NCI-H82 (cell line): ENCODE measurements around the gene BNC2.

ENCODE experiments used
- DNase-seq: peaks from one replicate; lab custom pipeline; 2025; lab: John Stamatoyannopoulos, UW

The BNC2 gene

GRCh38 chr9:16633794-16634193, 236.7 kb downstream of the BNC2 start:
- DNase-seq: no peak

DNA sequence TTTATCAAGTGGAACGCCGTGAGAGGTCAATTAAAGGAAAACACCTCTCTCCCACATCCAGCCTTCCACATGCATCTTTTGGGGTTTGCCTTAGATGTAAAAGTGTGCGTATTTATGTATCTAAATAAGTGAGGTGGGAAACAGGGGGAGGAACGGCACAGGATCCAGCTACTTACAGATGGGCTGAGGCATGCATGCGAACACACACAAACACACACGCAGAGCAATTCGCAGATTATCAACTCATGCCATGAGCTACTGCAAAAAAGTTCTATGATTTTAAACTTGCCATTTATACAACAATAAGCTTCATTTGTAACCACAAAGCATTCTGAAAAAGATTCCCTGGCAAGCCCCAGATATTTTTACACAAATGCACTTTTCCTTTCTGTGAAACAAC, 242.1 kb downstream of the BNC2 start:
- DNase-seq: no peak

GRCh38 chr9:16627967-16628366, 242.5 kb downstream of the BNC2 start:
- peak; percentile 12 for DNase-seq

DNA sequence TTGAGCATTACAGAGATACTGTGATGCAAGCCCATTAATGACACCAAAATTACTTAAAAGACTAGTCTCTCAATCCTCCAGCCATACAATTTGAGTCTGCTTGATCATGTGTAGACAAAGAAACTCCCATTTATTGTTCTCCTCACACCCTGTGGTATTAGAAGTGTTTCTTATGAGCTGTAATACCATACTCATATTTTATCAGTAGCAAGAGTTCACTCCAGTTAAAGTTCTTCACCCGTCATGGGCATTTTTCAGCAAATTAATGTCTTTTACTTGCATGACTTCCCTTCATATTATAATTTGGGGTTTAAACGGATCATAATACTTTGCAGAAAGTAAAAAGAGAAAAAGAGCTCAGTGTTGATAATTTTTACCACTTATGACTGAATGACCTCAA, 242.9 kb downstream of the BNC2 start:
- DNase-seq: no peak

DNA sequence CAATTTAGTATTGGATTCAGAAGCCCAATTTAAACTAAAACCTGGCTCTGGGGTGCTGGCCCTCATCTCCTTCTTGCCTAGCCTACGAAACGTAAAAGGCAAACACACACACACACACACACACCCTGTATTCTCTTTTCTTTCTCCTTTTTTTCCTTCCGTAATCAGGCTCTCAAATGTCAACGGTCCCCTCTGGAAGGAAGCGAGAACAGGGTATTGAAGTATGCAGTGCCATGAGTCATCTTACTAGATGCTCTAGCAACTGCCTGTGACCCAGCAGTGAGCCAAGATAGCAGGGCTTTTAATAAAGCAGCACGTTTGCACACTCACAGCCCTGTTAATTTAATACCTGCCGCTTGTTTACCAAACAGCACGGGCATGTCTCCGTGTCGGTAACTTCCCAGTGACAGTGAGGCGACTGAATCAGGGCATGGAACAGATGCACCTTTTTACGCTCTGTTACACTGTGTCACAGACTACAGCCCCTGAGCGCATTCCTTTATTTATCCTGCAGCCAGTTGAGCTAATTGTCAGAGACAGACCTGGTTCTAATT, 243.8 kb downstream of the BNC2 start:
- DNase-seq: peak; percentile 40

GRCh38 chr9:16625811-16626210, 244.7 kb downstream of the BNC2 start:
- no peak for DNase-seq

DNA sequence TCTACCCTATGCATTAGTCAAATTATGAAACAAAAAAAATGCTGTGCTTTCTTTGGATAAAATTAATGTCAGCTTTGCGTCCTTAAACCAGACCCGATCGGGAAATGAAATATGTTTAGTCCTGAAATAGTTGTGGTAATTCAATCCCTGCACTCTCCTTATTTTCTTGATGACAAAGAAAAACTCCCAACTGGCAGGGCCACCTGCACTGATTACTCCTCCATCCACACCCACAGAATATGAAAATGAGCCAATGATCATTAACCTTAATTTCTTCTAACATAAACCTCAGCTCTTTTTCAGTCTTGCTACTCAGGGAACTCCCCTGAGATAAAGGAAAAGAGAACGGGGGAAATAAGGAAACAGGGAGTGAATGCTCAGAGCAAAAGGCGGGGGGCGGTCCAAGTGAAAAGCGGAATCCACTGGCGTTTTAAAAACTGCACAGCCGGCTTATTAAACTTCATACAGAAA, 245.3 kb downstream of the BNC2 start:
- no peak for DNase-seq

DNA sequence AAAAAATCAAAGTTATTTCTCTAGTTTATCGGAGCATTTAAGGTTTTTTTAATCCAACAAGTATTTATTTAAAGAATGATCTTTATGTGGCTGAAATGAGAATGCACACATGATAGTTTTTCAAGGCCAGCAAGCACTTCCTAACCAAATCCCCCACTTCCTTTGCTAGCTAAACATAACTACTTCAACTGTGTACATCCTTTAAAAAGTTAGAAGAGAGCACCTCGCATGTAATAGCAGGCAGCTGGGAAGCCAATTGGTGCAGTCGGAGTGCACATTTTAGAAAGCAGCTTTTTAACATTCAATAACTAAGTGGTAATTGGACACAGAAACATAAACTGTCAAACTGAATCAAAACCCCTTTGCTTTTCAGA, 245.7 kb downstream of the BNC2 start:
- no peak for DNase-seq

DNA sequence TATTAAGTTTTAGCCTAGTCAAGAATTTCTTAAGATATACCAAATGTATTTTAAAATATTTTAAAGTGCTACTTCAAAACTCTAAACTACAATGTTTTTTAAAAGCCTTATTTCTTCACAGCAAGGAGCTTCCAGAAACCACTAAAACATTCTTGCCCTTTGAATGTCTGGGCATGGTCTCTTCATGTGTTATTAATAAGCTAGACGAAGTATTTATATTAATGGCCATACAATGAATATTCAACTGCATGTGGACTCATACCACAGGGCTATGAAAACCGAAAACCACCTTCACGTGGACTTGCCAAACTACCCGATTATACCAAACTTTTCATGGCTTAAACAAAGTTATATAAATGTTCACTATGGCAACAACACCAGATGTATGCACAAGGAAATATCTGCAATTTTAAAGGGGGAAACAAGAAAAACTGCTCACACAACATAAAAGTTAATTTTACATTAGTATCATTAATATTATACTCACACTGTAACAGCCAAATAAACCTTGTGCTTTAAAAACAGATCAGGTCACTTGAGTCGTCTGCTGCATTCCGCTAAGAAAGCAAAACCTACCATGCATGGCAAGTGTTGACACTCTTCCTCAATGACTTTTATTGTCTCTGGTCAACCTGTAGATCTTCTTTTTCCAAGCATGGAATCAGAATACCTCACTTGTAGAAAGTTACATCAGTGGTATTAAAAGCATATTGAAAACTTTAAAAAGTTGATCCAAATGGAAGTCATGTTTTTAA, 246.3 kb downstream of the BNC2 start:
- DNase-seq: no peak

DNA sequence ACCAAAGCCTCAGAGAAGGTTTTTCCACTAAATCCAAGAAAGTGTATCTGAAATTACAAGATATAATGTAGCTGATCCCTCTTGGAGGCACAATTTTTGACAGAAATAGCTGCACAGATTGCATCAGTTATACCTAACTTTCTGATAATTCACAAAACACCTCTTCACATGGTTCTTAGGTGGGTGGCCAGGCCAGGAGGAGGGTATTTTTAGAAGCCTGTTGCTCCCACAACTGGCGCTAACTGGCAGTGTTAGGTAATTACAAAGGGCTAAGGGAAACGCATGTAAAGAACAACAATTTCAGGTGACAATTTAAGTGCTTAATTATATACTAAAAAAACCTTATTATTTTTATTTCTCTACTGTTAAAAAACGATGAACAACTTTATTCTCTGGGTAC, 247.9 kb downstream of the BNC2 start:
- no peak for DNase-seq

DNA sequence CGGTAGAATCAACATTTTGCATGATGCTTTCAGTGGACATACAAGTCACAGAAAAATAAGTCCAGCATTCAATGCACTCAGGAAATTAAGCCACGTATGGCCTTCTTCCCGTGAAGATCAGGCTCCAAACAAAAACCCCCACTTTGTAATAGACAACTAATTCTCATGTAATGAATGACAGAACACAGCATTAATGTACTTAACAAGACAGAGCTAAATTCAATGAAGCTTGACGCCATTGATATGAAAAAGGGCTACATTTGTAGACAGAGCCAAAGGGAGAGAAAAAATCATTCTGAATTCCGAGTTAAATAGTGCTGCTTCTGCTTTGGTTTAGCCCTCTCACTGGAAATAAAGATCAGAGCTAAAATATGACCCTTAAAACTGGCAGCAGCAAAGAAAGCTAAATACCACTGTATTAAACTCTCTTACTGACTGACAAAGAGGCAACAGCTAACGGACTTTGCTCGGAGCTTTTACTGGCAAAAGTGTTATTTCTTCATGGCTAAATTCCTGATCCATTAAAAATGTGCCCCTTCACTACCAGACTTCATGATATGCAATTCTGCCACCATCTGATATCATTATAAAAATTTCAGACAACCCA, 250.5 kb downstream of the BNC2 start:
- peak; percentile 84 for DNase-seq

DNA sequence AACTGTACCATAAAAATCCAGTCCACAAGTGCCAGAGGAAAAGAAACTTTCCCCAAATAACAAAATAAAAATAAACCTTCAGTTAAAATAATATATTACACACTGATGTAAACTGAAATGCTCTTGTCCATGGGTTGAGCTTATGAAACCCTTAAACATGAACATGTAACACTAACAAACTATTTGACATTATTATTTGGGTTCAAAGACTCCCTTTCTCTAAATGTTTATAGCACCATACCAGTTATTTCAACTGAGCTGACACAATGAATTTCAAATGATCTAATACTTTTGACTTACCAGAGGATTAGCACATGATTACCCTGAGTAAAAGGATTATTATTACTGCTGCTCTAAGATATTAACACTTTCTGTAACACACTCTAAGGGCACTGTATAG, 251.1 kb downstream of the BNC2 start:
- peak; percentile 76 for DNase-seq

- peak; percentile 45 for DNase-seq
Measured at GRCh38 chr9:16618524-16618923, 251.9 kb downstream of the BNC2 start.

- no peak for DNase-seq
Measured at GRCh38 chr9:16616686-16617085, 253.8 kb downstream of the BNC2 start.

- no peak for DNase-seq
Measured at GRCh38 chr9:16615451-16615850, 255.0 kb downstream of the BNC2 start.

DNA sequence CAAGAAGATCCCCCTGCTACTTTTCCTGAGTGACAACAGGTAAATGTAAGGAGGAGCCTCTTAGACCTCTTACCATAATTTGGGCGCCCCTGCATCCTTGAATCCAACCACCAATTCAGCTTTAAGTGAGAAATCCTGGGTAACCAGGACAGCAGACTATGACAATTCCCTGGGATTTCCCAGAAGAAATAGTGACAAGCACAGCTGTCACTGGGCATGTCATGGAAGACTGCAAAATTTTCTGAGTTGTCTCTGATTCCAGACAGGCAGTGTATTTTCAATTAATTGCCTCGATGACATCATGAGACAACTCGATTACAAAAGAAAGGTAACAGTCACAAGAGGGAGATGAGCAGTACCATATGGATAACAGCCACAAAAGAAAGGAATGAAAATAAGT, 256.9 kb downstream of the BNC2 start:
- no peak for DNase-seq

DNA sequence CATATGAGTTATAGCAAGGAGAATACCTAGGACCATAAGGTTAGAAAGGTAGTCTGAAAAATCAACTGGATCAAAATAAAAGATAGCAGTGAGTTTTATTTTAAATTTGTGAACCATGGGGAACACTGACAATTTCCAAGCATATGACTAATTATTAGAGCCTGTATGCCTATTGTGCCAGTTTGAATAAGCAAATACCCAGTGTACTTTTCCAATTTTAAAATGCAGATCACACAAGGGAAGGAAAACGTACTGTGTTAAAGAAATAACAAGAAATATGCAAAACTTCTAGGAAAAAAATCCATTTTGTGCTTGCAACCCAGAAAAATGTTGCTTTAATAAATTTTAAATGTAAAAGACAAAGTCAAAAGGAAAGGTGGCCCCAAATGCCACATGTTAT, 257.4 kb downstream of the BNC2 start:
- DNase-seq: no peak

DNA sequence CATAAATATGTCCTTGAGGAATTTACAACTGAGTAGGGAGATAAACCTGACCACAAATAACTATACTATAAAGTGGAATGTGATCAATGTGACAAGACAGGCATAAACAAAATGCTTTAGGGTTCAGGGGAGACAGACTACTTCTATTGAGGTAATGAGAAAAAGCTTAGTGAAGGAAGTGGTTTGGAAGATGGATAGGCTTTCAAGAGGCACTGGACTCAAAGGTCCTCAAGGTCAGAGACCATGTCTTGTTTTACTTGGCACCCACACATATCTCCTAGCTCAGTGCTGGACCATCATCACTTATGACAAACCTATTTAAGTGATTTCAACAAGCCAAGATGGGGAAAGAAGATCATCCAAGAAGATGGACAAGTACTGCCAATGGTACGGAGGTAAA, 257.8 kb downstream of the BNC2 start:
- DNase-seq: no peak

GRCh38 chr9:16611983-16612382, 258.5 kb downstream of the BNC2 start:
- DNase-seq: no peak

DNA sequence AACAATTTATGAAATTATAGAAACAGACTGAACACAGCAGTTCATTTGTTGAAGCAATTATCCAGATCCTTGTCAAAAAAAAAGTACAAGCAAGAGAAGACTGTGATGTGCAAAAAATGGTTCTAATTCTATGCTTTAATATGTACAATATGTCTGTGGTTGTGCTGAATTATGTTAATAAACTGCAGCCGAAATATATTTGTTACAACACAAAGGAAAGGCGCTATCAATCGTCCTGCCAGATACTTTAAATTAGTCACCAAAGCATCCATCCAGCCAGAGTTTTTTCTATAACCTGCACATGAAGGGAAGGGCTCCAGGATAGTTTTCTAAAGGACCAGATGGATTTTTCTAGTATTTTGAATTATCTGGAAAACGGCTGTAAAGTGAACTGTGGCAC, 259.5 kb downstream of the BNC2 start:
- no peak for DNase-seq

- no peak for DNase-seq
Measured at GRCh38 chr9:16610538-16610937, 259.9 kb downstream of the BNC2 start.

- no peak for DNase-seq
Measured at GRCh38 chr9:16608906-16609305, 261.6 kb downstream of the BNC2 start.

GRCh38 chr9:16602494-16602893, 268.0 kb downstream of the BNC2 start:
- DNase-seq: no peak

GRCh38 chr9:16601991-16602390, 268.5 kb downstream of the BNC2 start:
- DNase-seq: no peak
